Calu3 (cell line): ENCODE measurements around the gene YY1. TPM values are rescaled to one million over a fixed set of nuclear protein-coding genes. Genes with fewer than 3 reads are reported as not detected.
A peak's percentile ranks its signal among the peaks of the same experiment; 100 is the strongest.
"Not testable (repeated sequence)": the region's sequence is repeated elsewhere in the genome, so short reads cannot be mapped to it uniquely, and the experiment has no call there.

Experiments
- BruUV-seq: library from RNA; stranded (reverse); fragments of 400-500 nt; replicated peaks from 2 replicates; lab custom pipeline; 2021; lab: Mats Ljungman, UMichigan
- CTCF ChIA-PET: fragments of 300-600 bp; sonication (Branson Sonifier 250); formaldehyde crosslinking; loops from one replicate; lab custom pipeline; 2022; ENCODE audit warnings: antibody characterized with exemption; lab: Charles Lee
- DNase-seq: peaks from one replicate; pipeline ENCODE4 v3.0.0; 2022
- H3K27ac Mint-ChIP-seq: one replicate; pipeline ENCODE4 v1.8.0; 2022; ENCODE audit warnings: mixed read lengths; ENCODE audit not compliant: unreplicated experiment
- H3K27me3 Mint-ChIP-seq: one replicate; pipeline ENCODE4 v1.8.0; 2022; ENCODE audit warnings: mixed read lengths; ENCODE audit not compliant: unreplicated experiment
- H3K36me3 Mint-ChIP-seq: one replicate; pipeline ENCODE4 v1.8.0; 2022; ENCODE audit warnings: mild to moderate bottlenecking, moderate library complexity, mixed read lengths; ENCODE audit not compliant: insufficient read depth, unreplicated experiment
- H3K4me1 Mint-ChIP-seq: one replicate; pipeline ENCODE4 v1.8.0; 2022; ENCODE audit warnings: mild to moderate bottlenecking, low read depth, mixed read lengths; ENCODE audit not compliant: unreplicated experiment
- H3K4me3 Mint-ChIP-seq: one replicate; pipeline ENCODE4 v1.8.0; 2022; ENCODE audit warnings: mild to moderate bottlenecking, low read depth, moderate library complexity, mixed read lengths; ENCODE audit not compliant: unreplicated experiment
- H3K9me3 Mint-ChIP-seq: one replicate; pipeline ENCODE4 v1.8.0; 2022; ENCODE audit warnings: low read depth, mixed read lengths; ENCODE audit not compliant: unreplicated experiment
- intact Hi-C: fragments of 100-400 bp; cut with micrococcal nuclease; formaldehyde crosslinking; loops from one replicate; pipeline ENCODE4 v1.10.0; 2022; ENCODE audit not compliant: unreplicated experiment
- total RNA-seq: library from RNA; stranded (reverse); gene quantifications from 2 replicates; pipeline ENCODE4 v1.2.3, GENCODE V29; 2022
- TF ChIP-seq, protein P1 (sequence below): fragments of 200-600 bp; IDR thresholded peaks from one replicate; pipeline ENCODE4 v1.8.0; 2022; ENCODE audit warnings: antibody characterized with exemption; ENCODE audit not compliant: unreplicated experiment

The YY1 gene
- total RNA-seq, 1 experiment from 2014 or later = 100.0 TPM

DNA sequence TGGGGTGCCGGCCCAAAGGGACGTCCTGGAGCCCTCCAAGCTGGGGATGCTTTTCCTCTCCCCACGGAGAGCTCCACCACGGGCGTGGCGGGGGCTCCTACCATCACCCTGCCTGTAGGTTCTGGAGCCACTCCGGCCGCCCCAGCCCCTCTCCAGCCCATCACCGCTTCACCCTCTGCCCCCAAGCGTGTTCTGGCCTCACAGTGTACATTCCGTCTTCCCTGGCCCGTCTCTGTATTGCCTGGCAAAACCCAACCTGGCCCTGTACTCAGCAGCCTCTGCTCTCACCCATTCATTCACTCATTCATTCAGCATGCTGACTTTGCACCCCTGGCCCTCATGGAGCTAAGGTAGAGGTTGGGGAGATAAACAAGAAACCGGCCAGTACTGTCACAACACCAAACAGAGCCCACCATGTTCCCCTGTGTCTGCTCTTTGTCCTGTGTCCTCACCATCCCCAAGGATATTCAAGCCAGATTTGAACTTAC lies 47.0 kb downstream of the YY1 start:
- H3K27me3 Mint-ChIP-seq = no peaks in the 10 kb centered on the region
- H3K9me3 Mint-ChIP-seq = no peaks in the 10 kb centered on the region
- peak overlapping the region; percentile 92 for H3K27ac Mint-ChIP-seq
- CTCF ChIA-PET = interaction anchor here (1.3 kb wide), 1 partner anchor 92 kb away, joined by 3 read pairs; no protein-coding TSS in a partner anchor
- intact Hi-C loops = no loop called here
- no peak for DNase-seq
- peaks cover 7% of the 10 kb centered on the region for H3K4me1 Mint-ChIP-seq
- TF ChIP-seq, protein P1, sequence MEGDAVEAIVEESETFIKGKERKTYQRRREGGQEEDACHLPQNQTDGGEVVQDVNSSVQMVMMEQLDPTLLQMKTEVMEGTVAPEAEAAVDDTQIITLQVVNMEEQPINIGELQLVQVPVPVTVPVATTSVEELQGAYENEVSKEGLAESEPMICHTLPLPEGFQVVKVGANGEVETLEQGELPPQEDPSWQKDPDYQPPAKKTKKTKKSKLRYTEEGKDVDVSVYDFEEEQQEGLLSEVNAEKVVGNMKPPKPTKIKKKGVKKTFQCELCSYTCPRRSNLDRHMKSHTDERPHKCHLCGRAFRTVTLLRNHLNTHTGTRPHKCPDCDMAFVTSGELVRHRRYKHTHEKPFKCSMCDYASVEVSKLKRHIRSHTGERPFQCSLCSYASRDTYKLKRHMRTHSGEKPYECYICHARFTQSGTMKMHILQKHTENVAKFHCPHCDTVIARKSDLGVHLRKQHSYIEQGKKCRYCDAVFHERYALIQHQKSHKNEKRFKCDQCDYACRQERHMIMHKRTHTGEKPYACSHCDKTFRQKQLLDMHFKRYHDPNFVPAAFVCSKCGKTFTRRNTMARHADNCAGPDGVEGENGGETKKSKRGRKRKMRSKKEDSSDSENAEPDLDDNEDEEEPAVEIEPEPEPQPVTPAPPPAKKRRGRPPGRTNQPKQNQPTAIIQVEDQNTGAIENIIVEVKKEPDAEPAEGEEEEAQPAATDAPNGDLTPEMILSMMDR = no peak
- BruUV-seq = no TSS peak
- H3K36me3 Mint-ChIP-seq = peaks cover 37% of the 10 kb centered on the region
- H3K4me3 Mint-ChIP-seq = peak overlapping the region; percentile 67

DNA sequence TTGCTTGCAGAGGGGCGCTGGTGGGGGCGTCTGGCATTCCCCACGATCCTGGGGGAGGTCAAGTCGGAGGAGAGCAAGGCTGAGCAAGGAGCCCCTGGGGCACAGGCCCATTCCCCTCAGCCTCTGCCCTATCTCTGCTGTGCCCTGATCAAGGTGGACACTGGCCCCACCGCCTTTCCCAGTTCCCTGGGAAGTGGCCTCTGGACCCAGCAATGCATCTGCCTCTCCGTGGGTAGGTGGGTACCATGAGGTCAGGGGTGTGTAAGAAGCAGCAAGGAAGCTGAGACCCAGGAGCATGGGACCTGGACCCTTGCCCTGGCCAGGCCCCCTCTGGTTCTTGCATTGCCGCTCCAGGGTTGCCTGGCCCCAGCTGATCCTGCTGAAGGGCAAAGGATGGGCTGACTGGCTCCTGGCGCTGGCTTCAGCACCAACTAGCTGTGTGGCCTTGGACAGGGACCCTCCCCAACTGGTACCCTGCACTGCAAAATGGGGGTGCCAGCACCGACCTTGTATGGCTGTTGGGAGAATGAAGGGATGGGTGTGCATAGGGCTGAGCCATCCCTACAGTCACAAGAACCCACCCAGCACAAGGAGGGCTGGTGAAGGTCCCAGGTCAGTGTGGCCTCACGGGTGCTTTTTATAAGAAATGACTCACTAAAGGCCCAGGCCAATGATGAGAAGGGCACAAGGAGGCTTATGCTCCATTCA lies 47.7 kb downstream of the YY1 start:
- no TSS peak for BruUV-seq
- H3K9me3 Mint-ChIP-seq = no peaks in the 10 kb centered on the region
- H3K27ac Mint-ChIP-seq = peak overlapping the region; percentile 92
- TF ChIP-seq, protein P1 = no peak
- intact Hi-C loops = no loop called here
- H3K4me3 Mint-ChIP-seq = peak overlapping the region; percentile 67
- CTCF ChIA-PET = no interaction called here
- H3K4me1 Mint-ChIP-seq = peaks cover 7% of the 10 kb centered on the region
- H3K27me3 Mint-ChIP-seq = no peaks in the 10 kb centered on the region
- DNase-seq = no peak
- peaks cover 36% of the 10 kb centered on the region for H3K36me3 Mint-ChIP-seq

DNA sequence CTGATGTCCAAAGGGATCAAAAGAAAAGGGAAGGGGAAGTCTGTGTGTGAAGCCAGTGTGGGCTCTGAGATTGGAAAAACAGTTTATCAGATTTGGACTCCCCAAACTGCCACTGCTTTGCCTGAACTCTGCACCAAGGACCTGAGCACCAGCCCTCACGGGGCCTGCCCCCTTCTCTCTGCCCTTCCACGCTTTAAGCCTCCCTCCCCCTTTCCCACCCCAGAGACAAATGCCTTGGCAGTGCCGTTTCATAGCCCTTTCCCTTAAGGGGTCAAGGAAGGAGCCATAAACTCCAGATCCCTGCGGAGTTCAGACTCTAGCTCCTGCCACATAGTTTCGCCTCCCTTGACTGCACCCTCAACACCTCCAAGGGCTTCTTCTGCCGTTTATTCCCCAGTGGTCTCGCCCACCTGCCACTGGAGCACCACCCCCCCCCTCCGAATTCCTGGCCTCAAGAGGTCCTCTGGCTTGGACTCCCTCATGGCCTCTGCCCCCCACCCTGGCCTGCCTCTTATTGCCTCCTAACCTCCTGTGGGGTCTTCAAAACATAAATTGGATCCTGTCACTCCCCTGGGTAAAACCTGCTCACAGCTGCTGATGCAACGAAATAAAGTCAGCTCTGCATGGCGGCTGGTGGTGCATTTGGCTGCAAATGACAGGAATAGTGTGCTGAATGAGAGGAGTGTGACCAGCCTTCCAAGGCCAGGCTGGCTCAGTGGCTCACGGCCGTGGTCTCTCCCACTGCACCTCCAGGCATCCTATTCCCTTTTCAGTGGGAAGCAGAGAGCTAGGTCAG lies 48.5 kb downstream of the YY1 start:
- H3K27me3 Mint-ChIP-seq = no peaks in the 10 kb centered on the region
- BruUV-seq = no TSS peak
- H3K9me3 Mint-ChIP-seq = no peaks in the 10 kb centered on the region
- H3K4me3 Mint-ChIP-seq = no peak overlapping the region
- peaks cover 28% of the 10 kb centered on the region for H3K36me3 Mint-ChIP-seq
- H3K4me1 Mint-ChIP-seq = peaks cover 7% of the 10 kb centered on the region
- no peak overlapping the region for H3K27ac Mint-ChIP-seq
- intact Hi-C loops = no loop called here
- DNase-seq = no peak
- CTCF ChIA-PET = interaction anchor here (0.5 to 0.6 kb wide), 2 partner anchors 73 to 633 kb away, joined by 3 to 4 read pairs; no protein-coding TSS in a partner anchor
- TF ChIP-seq, protein P1 = no peak

DNA sequence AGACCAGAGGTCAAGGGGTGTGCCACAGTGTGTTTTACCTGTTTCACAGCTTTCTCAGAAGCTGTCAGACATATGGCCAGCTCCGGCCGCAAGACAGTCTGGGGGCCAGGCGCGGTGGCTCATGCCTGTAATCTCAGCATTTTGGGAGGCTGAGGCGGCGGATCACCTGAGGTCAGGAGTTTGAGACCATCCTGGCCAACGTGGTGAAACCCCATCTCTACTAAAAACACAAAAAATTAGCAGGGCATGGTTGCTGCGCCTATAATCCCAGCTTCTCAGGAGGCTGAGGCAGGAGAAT lies 49.0 kb downstream of the YY1 start:
- H3K9me3 Mint-ChIP-seq, H3K27ac Mint-ChIP-seq, intact Hi-C loops, DNase-seq, H3K4me3 Mint-ChIP-seq, H3K4me1 Mint-ChIP-seq, H3K27me3 Mint-ChIP-seq, BruUV-seq: not testable (repeated sequence)
- CTCF ChIA-PET = interaction anchor here (0.5 to 0.6 kb wide), 2 partner anchors 74 to 634 kb away, joined by 3 to 4 read pairs; no protein-coding TSS in a partner anchor
- peaks cover 27% of the 10 kb centered on the region for H3K36me3 Mint-ChIP-seq
